K562 (cell line): ENCODE results near the gene SELENOM. TPM values are rescaled to one million over a fixed set of nuclear protein-coding genes. Genes with fewer than 3 reads are reported as not detected.

Experiments
- CHD7 ChIP-seq: fragments of 200-600 bp; sonication (generic); IDR thresholded peaks from one replicate; pipeline ENCODE4 v1.6.1; 2012; ENCODE audit warnings: mild to moderate bottlenecking, low read depth, low read length, inconsistent platforms
- ZNF717 ChIP-seq: fragments of 250-450 bp; sonication (Bioruptor Pico); IDR thresholded peaks from 2 replicates; pipeline ENCODE4 v1.5.0; 2021
- polyA plus RNA-seq, 8 experiments: library from polyadenylated mRNA; depleted of rRNA in 4 of 8; stranded (reverse) in 5 of 8; unstranded in 3 of 8; fragments of >200 nt; fragmentation: Nextera tagmentation in 2 of 8; fragmentation: Illumina TruSeq in 1 of 8; extraction: Ambion mirVana in 2 of 8; extraction: Trizol in 1 of 8; gene quantifications; 2 replicates each; pipeline versions ENCODE4 v1.2.1 to v1.2.3, GENCODE V29; 2011 to 2014; ENCODE audit warnings: inconsistent platforms in 1 of 8, missing spikeins in 1 of 8
- total RNA-seq, 7 experiments: library from RNA; depleted of rRNA in 6 of 7; stranded (reverse); fragments of >200 nt in 6 of 7; fragmentation: Illumina TruSeq in 2 of 7; extraction: Trizol in 2 of 7; gene quantifications; 2 replicates each; pipeline versions ENCODE4 v1.2.1 to v1.2.3, GENCODE V29; 2011 to 2021; ENCODE audit warnings: low replicate concordance in 1 of 7

The SELENOM gene
- total and polyA plus RNA-seq, 9 of the 15 experiments (the other 6 are each of a cell fraction or from before 2014, with no cell fraction given) = 1.2 to 10.6 (median 3.7) TPM

- TF ChIP-seq CHD7 = no peak
- no peak for TF ChIP-seq ZNF717 (CRISPR knock-in tag)
Observed at GRCh38 chr22:31125521-31126117, 18.3 kb upstream of the SELENOM start (continued).
